Mammary epithelial cell (primary cell): Measurements from ENCODE around the gene FRMPD2.

ENCODE experiments used
- CTCF ChIP-seq, 2 donors: IDR thresholded peaks in 1 of 2; conservative IDR thresholded peaks in 1 of 2; 2 replicates each; pipeline ENCODE4 v1.5.1; 2011 to 2012; ENCODE audit warnings: inconsistent platforms in 2 of 2, low read length in 2 of 2, mild to moderate bottlenecking in 2 of 2, control low read depth in 1 of 2, low read depth in 1 of 2; ENCODE audit not compliant: insufficient read depth in 1 of 2; ENCODE audit errors: extremely low read depth in 1 of 2
- EZH2 ChIP-seq: IDR thresholded peaks from 2 replicates; pipeline ENCODE4 v1.6.1; 2012; ENCODE audit warnings: low read length, inconsistent platforms, borderline replicate concordance

- no peak for TF ChIP-seq CTCF (conservative IDR thresholded peaks at IDR 0.05 in 1 of 2, IDR thresholded peaks at IDR 0.05 in 1 of 2; ENCODE audit: extremely low read depth in 1 of 2, insufficient read depth in 1 of 2, low read depth in 1 of 2, low read length in 2 of 2)
- TF ChIP-seq EZH2 = no peak
These were observed 55.3 kb downstream of the FRMPD2 start for GRCh38 chr10:48219194-48219593.
